ENCODE results near the gene AFF3. TPM values are rescaled to one million over a fixed set of nuclear protein-coding genes. Genes with fewer than 3 reads are reported as not detected.

Gene AFF3
- total and polyA plus RNA-seq, 3 donors from 2014 or later: 18.0 to 34.4 (median 27.1) TPM

- Histone ChIP-seq H3K27me3 (no peaks in the 10 kb centered on the region), H3K27ac (no peak overlapping the region), H3K4me1 (no peaks in the 10 kb centered on the region), H3K36me3 (ENCODE audit: low read depth, missing control alignments) (no peaks in the 10 kb centered on the region), H3K4me3 (no peak overlapping the region), H3K9me3 (no peaks in the 10 kb centered on the region)
- intact Hi-C loops (cut with DNase I; ENCODE audit: low total_unique reads): no loop called here
- 84 to 87% methylated on average over 15 of the region's 15 CpGs for WGBS, 2 donors
- no peak for DNase-seq
- TF ChIP-seq CTCF (IDR thresholded peaks at IDR 0.05) (no peak), POLR2A (IDR thresholded peaks at IDR 0.05) (no peak)
These were observed 95.1 kb downstream of the AFF3 start for GRCh38 chr2:100046961-100047947.

GRCh38 chr2:100045000-100045399 lies 97.4 kb downstream of the AFF3 start:
- no peaks in the 10 kb centered on the region for H3K36me3 ChIP-seq (ENCODE audit: low read depth, missing control alignments)
- H3K4me3 ChIP-seq: no peak overlapping the region
- no peak overlapping the region for H3K27ac ChIP-seq
- H3K4me1 ChIP-seq: no peaks in the 10 kb centered on the region
- intact Hi-C loops (cut with DNase I; ENCODE audit: low total_unique reads): no loop called here
- H3K27me3 ChIP-seq: no peaks in the 10 kb centered on the region
- DNase-seq: no peak
- TF ChIP-seq CTCF (IDR thresholded peaks at IDR 0.05) (no peak), POLR2A (IDR thresholded peaks at IDR 0.05) (no peak)
- WGBS, 2 donors: 76 to 89% methylated on average over 9 of the region's 9 CpGs
- no peaks in the 10 kb centered on the region for H3K9me3 ChIP-seq

GRCh38 chr2:100043891-100044255 lies 98.5 kb downstream of the AFF3 start:
- 84 to 90% methylated on average over 8 of the region's 8 CpGs for WGBS, 2 donors
- Histone ChIP-seq H3K4me1 (no peaks in the 10 kb centered on the region), H3K36me3 (ENCODE audit: low read depth, missing control alignments) (no peaks in the 10 kb centered on the region), H3K27me3 (no peaks in the 10 kb centered on the region), H3K4me3 (no peak overlapping the region), H3K9me3 (no peaks in the 10 kb centered on the region), H3K27ac (no peak overlapping the region)
- TF ChIP-seq POLR2A (IDR thresholded peaks at IDR 0.05) (no peak), CTCF (IDR thresholded peaks at IDR 0.05) (no peak)
- DNase-seq: no peak
- intact Hi-C loops (cut with DNase I; ENCODE audit: low total_unique reads): no loop called here

GRCh38 chr2:100043081-100043890 lies 99.1 kb downstream of the AFF3 start:
- H3K36me3 ChIP-seq (ENCODE audit: low read depth, missing control alignments): no peaks in the 10 kb centered on the region
- H3K27ac ChIP-seq: no peak overlapping the region
- 87 to 90% methylated on average over 7 of the region's 7 CpGs for WGBS, 2 donors
- no peaks in the 10 kb centered on the region for H3K27me3 ChIP-seq
- DNase-seq: no peak
- no peaks in the 10 kb centered on the region for H3K4me1 ChIP-seq
- intact Hi-C loops (cut with DNase I; ENCODE audit: low total_unique reads): no loop called here
- H3K9me3 ChIP-seq: no peaks in the 10 kb centered on the region
- no peak for TF ChIP-seq CTCF (IDR thresholded peaks at IDR 0.05)
- TF ChIP-seq POLR2A (IDR thresholded peaks at IDR 0.05): no peak
- no peak overlapping the region for H3K4me3 ChIP-seq
